Hindlimb muscle (tissue), 1 donor: ENCODE data around the gene UPK3A. TPM values are rescaled to one million over a fixed set of nuclear protein-coding genes. Genes with fewer than 3 reads are reported as not detected.

Source experiments
- DNase-seq: peaks from one replicate; pipeline ENCODE4 v3.0.0-alpha.2; 2013
- polyA plus RNA-seq: library from polyadenylated mRNA; unstranded; fragments of 120-200 nt; gene quantifications from one replicate; pipeline ENCODE4 v1.2.1, GENCODE V29; 2013; ENCODE audit not compliant: insufficient read length

Gene UPK3A
- polyA plus RNA-seq, result not detected

GRCh38 chr22:45284705-45285262, at the start of gene UPK3A:
Gene UPK3A, plus strand, starts transcription at chr22:45284949. Its CDS starts 65 bp downstream, at chr22:45285014.
- DNase-seq, result no peak

GRCh38 chr22:45235101-45235777, 49.5 kb upstream of the UPK3A start:
- no peak for DNase-seq

- no peak for DNase-seq
Measured at GRCh38 chr22:45235851-45236342, 48.9 kb upstream of the UPK3A start.

GRCh38 chr22:45237065-45237990, 47.4 kb upstream of the UPK3A start:
- no peak for DNase-seq

- no peak for DNase-seq
Measured at GRCh38 chr22:45238076-45238956, 46.4 kb upstream of the UPK3A start.

GRCh38 chr22:45238957-45239680, 45.6 kb upstream of the UPK3A start:
- no peak for DNase-seq

GRCh38 chr22:45239681-45240051, 45.1 kb upstream of the UPK3A start:
- DNase-seq, result no peak

- no peak for DNase-seq
Measured at GRCh38 chr22:45240104-45240809, 44.5 kb upstream of the UPK3A start.

- DNase-seq, result no peak
Measured at GRCh38 chr22:45240810-45241631, 43.7 kb upstream of the UPK3A start, which contains the start of gene KIAA0930. Gene KIAA0930, minus strand, starts transcription at chr22:45240894. Its CDS starts 191 bp downstream, at chr22:45240703.

- DNase-seq, result no peak
Measured at GRCh38 chr22:45242778-45243191, 42.0 kb upstream of the UPK3A start.

- no peak for DNase-seq
Measured at GRCh38 chr22:45244916-45245315, 39.8 kb upstream of the UPK3A start.

GRCh38 chr22:45246060-45246985, 38.4 kb upstream of the UPK3A start:
- DNase-seq, result no peak

GRCh38 chr22:45248832-45249561, 35.8 kb upstream of the UPK3A start:
- DNase-seq, result no peak

GRCh38 chr22:45251825-45252224, 32.9 kb upstream of the UPK3A start:
- DNase-seq, result no peak

- DNase-seq, result no peak
Measured at GRCh38 chr22:45253039-45253641, 31.6 kb upstream of the UPK3A start.

GRCh38 chr22:45254388-45254787, 30.4 kb upstream of the UPK3A start:
- DNase-seq, result no peak

- no peak for DNase-seq
Measured at GRCh38 chr22:45254789-45255278, 29.9 kb upstream of the UPK3A start.
